ENCODE results near the gene NHEJ1. TPM values are rescaled to one million over a fixed set of nuclear protein-coding genes. Genes with fewer than 3 reads are reported as not detected.
A peak's percentile ranks its signal among the peaks of the same experiment; 100 is the strongest.

NHEJ1 gene
- total RNA-seq, 1 experiment from 2014 or later: 20.8 TPM

DNA sequence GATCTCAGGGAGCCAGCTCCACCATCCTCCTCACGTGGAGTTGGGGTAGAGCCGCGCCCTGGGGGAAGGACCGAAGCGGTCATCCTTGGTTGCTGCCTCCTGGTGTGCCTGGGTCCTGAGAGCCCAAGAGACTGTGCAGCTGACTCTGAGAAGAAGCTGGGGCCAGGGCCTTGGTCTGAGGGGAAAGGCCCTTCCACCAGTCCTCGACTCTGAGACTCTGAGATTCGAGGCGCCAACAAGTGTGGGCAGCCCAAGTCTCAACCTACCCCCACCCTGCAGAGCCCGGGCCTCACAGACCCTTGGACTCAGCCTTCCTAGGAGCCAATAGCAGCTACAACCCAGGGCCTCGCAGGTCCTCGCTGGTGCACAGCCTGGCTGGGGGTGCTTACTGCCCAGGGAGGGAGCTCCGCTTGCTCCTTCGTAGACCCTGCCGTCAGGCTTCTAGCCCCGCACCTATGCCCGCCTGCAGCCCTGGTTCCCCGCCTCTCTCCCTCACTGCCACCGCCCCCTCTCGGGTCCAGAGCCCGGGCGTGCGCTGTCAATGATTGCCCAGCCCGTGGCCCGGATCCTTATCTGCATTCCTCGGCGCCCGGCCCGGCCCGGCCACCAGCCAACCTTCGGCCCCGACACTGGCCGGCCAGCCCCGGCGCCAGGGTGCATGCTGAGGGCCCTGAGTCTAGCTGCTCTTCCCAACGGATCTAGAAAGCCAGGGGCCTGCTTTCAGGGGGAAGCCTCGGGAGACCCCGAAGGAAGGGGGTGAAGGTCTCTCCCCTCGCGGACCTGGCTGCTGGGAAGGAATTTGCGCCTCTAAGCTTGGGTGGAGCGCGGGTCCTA is 101.9 kb downstream of the NHEJ1 start:
- Mint-ChIP-seq H3K27me3 (ENCODE audit: low read depth) (peaks cover 95% of the 10 kb centered on the region), H3K27ac (no peak overlapping the region), H3K4me3 (no peak overlapping the region; a peak in 1 of 5 replicates), H3K4me1 (peaks cover 29 to 41% of the 10 kb centered on the region in 2 experiments), H3K9me3 (peaks cover 0 to 3% of the 10 kb centered on the region in 2 experiments; a peak in 2 of 5 replicates), H3K36me3 (ENCODE audit: insufficient read depth in 1 of 3, low read depth in 3 of 3) (no peaks in the 10 kb centered on the region)
- H3K23ac ChIP-seq (ENCODE audit: insufficient read length, low read depth, low read length): no peak overlapping the region
- peaks cover 71% of the 10 kb centered on the region for H3K27me3 ChIP-seq (ENCODE audit: insufficient read depth, low read length)
- H3K14ac ChIP-seq (ENCODE audit: insufficient read depth, low read length): no peak overlapping the region
- no peak overlapping the region for H3K27ac ChIP-seq (ENCODE audit: insufficient read length, low read depth, low read length)
- no peak overlapping the region for H4K91ac ChIP-seq (ENCODE audit: insufficient read length, low read depth, low read length)
- TF ChIP-seq, protein P1, sequence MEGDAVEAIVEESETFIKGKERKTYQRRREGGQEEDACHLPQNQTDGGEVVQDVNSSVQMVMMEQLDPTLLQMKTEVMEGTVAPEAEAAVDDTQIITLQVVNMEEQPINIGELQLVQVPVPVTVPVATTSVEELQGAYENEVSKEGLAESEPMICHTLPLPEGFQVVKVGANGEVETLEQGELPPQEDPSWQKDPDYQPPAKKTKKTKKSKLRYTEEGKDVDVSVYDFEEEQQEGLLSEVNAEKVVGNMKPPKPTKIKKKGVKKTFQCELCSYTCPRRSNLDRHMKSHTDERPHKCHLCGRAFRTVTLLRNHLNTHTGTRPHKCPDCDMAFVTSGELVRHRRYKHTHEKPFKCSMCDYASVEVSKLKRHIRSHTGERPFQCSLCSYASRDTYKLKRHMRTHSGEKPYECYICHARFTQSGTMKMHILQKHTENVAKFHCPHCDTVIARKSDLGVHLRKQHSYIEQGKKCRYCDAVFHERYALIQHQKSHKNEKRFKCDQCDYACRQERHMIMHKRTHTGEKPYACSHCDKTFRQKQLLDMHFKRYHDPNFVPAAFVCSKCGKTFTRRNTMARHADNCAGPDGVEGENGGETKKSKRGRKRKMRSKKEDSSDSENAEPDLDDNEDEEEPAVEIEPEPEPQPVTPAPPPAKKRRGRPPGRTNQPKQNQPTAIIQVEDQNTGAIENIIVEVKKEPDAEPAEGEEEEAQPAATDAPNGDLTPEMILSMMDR (conservative IDR thresholded peaks at IDR 0.05): no peak
- no peak overlapping the region for H3K56ac ChIP-seq (ENCODE audit: insufficient read length, low read depth, low read length)
- H3K23me2 ChIP-seq (ENCODE audit: insufficient read length, low read depth, low read length, poor library complexity, severe bottlenecking): peaks cover 3% of the 10 kb centered on the region
- H2AK5ac ChIP-seq (ENCODE audit: insufficient read length, low read length): no peak overlapping the region
- WGBS (ENCODE audit: extremely low coverage, insufficient read length, low lambda C conversion rate): no CpG with 5 or more reads among the region's 42 CpGs
- no peak overlapping the region for H4K8ac ChIP-seq (replicated peaks; ENCODE audit: insufficient read length, low read depth, low read length)
- H3K18ac ChIP-seq (ENCODE audit: insufficient read length, low read depth, low read length): no peak overlapping the region
- H3K79me1 ChIP-seq (ENCODE audit: insufficient read depth, low read depth, low read length, poor library complexity, severe bottlenecking): no peaks in the 10 kb centered on the region
- H2AFZ ChIP-seq (ENCODE audit: low read length): no peak overlapping the region
- peak; percentile 34 for DNase-seq
- no peaks in the 10 kb centered on the region for H3K9me3 ChIP-seq (ENCODE audit: control insufficient read depth, low read depth, low read length)
- H2BK15ac ChIP-seq (ENCODE audit: low read depth, low read length): no peak overlapping the region
- no peaks in the 10 kb centered on the region for H4K20me1 ChIP-seq (ENCODE audit: control insufficient read depth, insufficient read depth, insufficient read length)
- no peak overlapping the region for H3K4ac ChIP-seq (ENCODE audit: low read depth, low read length)
- no peak overlapping the region for H2BK20ac ChIP-seq (ENCODE audit: low read depth, low read length, poor library complexity, severe bottlenecking)
- no peak overlapping the region for H2BK120ac ChIP-seq (ENCODE audit: low read depth, low read length, poor library complexity, severe bottlenecking)
- H3K4me1 ChIP-seq (ENCODE audit: insufficient read depth, low read length): no peaks in the 10 kb centered on the region
- no peaks in the 10 kb centered on the region for H3K79me2 ChIP-seq (ENCODE audit: insufficient read depth, low read length)
- no peak overlapping the region for H3K9ac ChIP-seq (ENCODE audit: extremely low read depth, insufficient read length, low read length)
- H2BK5ac ChIP-seq (ENCODE audit: insufficient read length, low read length): no peak overlapping the region
- H2BK12ac ChIP-seq (ENCODE audit: insufficient read length, low read depth, low read length): no peak overlapping the region
- no peak overlapping the region for H4K5ac ChIP-seq (ENCODE audit: insufficient read length, low read depth, low read length)
- H3K4me2 ChIP-seq (ENCODE audit: insufficient read depth, insufficient read length, low read length): no peak overlapping the region
- H3T11ph ChIP-seq (ENCODE audit: low read length): no peak overlapping the region

All from H9 (cell line).